Natural killer cell (primary cell): ENCODE measurements around the gene CHD2. TPM values are rescaled to one million over a fixed set of nuclear protein-coding genes. Genes with fewer than 3 reads are reported as not detected.

ENCODE experiments used
- ATAC-seq, 3 donors: fragments of 150-1000 bp in 2 of 3; fragments of 200-7000 bp in 1 of 3; cut with Tn5 transposase; 1 replicate in 1 of 3; 2 replicates in 2 of 3; pipeline ENCODE4 v1.10.0; 2021; ENCODE audit warnings: mild to moderate bottlenecking in 2 of 3, moderate library complexity in 2 of 3
- DNase-seq, 2 donors: peaks; one replicate each; pipeline versions ENCODE4 v3.0.0 to v3.0.0-alpha.2; 2013 to 2021; ENCODE audit warnings: mixed read lengths in 1 of 2
- H3K27ac ChIP-seq: one replicate; pipeline ENCODE4 v1.5.1; 2013; ENCODE audit warnings: mild to moderate bottlenecking, low read length
- H3K27me3 ChIP-seq: one replicate; pipeline ENCODE4 v1.6.1; 2013; ENCODE audit warnings: low read length; ENCODE audit not compliant: control insufficient read depth, insufficient read depth
- H3K36me3 ChIP-seq: one replicate; pipeline ENCODE4 v1.6.1; 2013; ENCODE audit warnings: low read length; ENCODE audit not compliant: control insufficient read depth, insufficient read depth
- H3K4me1 ChIP-seq: one replicate; pipeline ENCODE4 v1.6.1; 2013; ENCODE audit warnings: low read length; ENCODE audit not compliant: control insufficient read depth, insufficient read depth
- H3K4me3 ChIP-seq: one replicate; pipeline ENCODE4 v1.5.1; 2013; ENCODE audit warnings: low read length
- H3K9me3 ChIP-seq: one replicate; pipeline ENCODE4 v1.6.1; 2013; ENCODE audit warnings: low read length; ENCODE audit not compliant: control insufficient read depth, insufficient read depth
- H3K27ac Mint-ChIP-seq, 2 donors: one replicate each; pipeline ENCODE4 v1.8.0; 2022; ENCODE audit warnings: mild to moderate bottlenecking in 2 of 2, mixed read lengths in 2 of 2, moderate library complexity in 1 of 2
- H3K27me3 Mint-ChIP-seq, 2 donors: one replicate each; pipeline ENCODE4 v1.8.0; 2022; ENCODE audit warnings: low read depth in 2 of 2, mixed read lengths in 2 of 2
- H3K36me3 Mint-ChIP-seq: one replicate; pipeline ENCODE4 v1.8.0; 2022; ENCODE audit warnings: mixed read lengths
- H3K4me1 Mint-ChIP-seq, 2 donors: one replicate each; pipeline ENCODE4 v1.8.0; 2022; ENCODE audit warnings: mixed read lengths in 2 of 2
- H3K4me3 Mint-ChIP-seq: one replicate; pipeline ENCODE4 v1.8.0; 2022; ENCODE audit warnings: mild to moderate bottlenecking, moderate library complexity, mixed read lengths
- H3K9me3 Mint-ChIP-seq, 2 donors: one replicate each; pipeline ENCODE4 v1.8.0; 2022; ENCODE audit warnings: mixed read lengths in 2 of 2
- CTCF ChIP-seq: fragments of 200-600 bp; IDR thresholded peaks from one replicate; pipeline ENCODE4 v1.8.0; 2022; ENCODE audit warnings: antibody characterized with exemption
- WGBS: methylation state at CpG from one replicate; pipeline ENCODE4 v1.1.7; 2013; ENCODE audit warnings: missing lambda C conversion rate; ENCODE audit not compliant: insufficient coverage; 5-methylcytosine and 5-hydroxymethylcytosine counted together
- intact Hi-C: fragments of 100-400 bp; cut with micrococcal nuclease; formaldehyde crosslinking; loops from one replicate; pipeline ENCODE4 v1.14.2; 2022
- total RNA-seq, 4 donors: library from RNA; stranded (reverse); fragments of 120-200 nt in 1 of 4; gene quantifications; one replicate each; pipeline versions ENCODE4 v1.2.3 to v1.2.4, GENCODE V29; 2013 to 2022

The CHD2 gene
- total RNA-seq, 3 donors from 2014 or later (not counting 1 experiment from before 2014, with no cell fraction given): 418 to 449 (median 441) TPM

GRCh38 chr15:93042691-93043378 lies 142.7 kb downstream of the CHD2 start:
- Histone ChIP-seq H3K36me3 (no peaks in the 10 kb centered on the region), H3K27ac (no peak overlapping the region), H3K4me3 (no peak overlapping the region), H3K9me3 (peaks cover 7% of the 10 kb centered on the region), H3K4me1 (peaks cover 14% of the 10 kb centered on the region), H3K27me3 (no peaks in the 10 kb centered on the region)
- Mint-ChIP-seq H3K4me3 (no peak overlapping the region), H3K9me3 (peaks cover 5 to 6% of the 10 kb centered on the region in 2 donors), H3K27ac (no peak overlapping the region), H3K27me3 (peaks cover 0 to 6% of the 10 kb centered on the region in 2 donors), H3K4me1 (peaks cover 19 to 22% of the 10 kb centered on the region in 2 donors), H3K36me3 (peaks cover 8% of the 10 kb centered on the region)
- no peak for TF ChIP-seq CTCF
- WGBS: 91% methylated on average over 18 of the region's 18 CpGs
- ATAC-seq (no peak), DNase-seq (no peak)
- intact Hi-C loops: no loop called here

- intact Hi-C loops: no loop called here
- Mint-ChIP-seq H3K27me3 (peaks cover 0 to 9% of the 10 kb centered on the region in 2 donors), H3K27ac (peak overlapping the region in 1 of 2 donors; percentile 20), H3K4me1 (peaks cover 27 to 30% of the 10 kb centered on the region in 2 donors), H3K9me3 (peaks cover 5 to 6% of the 10 kb centered on the region in 2 donors), H3K36me3 (peaks cover 8% of the 10 kb centered on the region), H3K4me3 (no peak overlapping the region)
- no peaks in the 10 kb centered on the region for H3K36me3 ChIP-seq
- ATAC-seq: no peak
- WGBS: 68% methylated on average over 12 of the region's 12 CpGs
- TF ChIP-seq CTCF: no peak
- H3K4me1 ChIP-seq: peaks cover 24% of the 10 kb centered on the region
- H3K27ac ChIP-seq: no peak overlapping the region
- no peak for DNase-seq
- H3K4me3 ChIP-seq: no peak overlapping the region
- peaks cover 7% of the 10 kb centered on the region for H3K9me3 ChIP-seq
- H3K27me3 ChIP-seq: no peaks in the 10 kb centered on the region
Observed at GRCh38 chr15:93043621-93044300, 143.6 kb downstream of the CHD2 start.

GRCh38 chr15:93044301-93045190 lies 144.4 kb downstream of the CHD2 start:
- 91% methylated on average over 45 of the region's 46 CpGs for WGBS
- peaks cover 7% of the 10 kb centered on the region for H3K9me3 ChIP-seq
- Mint-ChIP-seq H3K36me3 (peaks cover 8% of the 10 kb centered on the region), H3K9me3 (peaks cover 5 to 6% of the 10 kb centered on the region in 2 donors), H3K4me3 (no peak overlapping the region), H3K27ac (peak overlapping the region in 1 of 2 donors; percentile 20), H3K27me3 (peaks cover 0 to 9% of the 10 kb centered on the region in 2 donors), H3K4me1 (peaks cover 35 to 38% of the 10 kb centered on the region in 2 donors)
- H3K27ac ChIP-seq: no peak overlapping the region
- H3K4me1 ChIP-seq: peaks cover 31% of the 10 kb centered on the region
- no peak for ATAC-seq
- TF ChIP-seq CTCF: no peak
- no peaks in the 10 kb centered on the region for H3K27me3 ChIP-seq
- intact Hi-C loops: no loop called here
- DNase-seq: no peak
- H3K36me3 ChIP-seq: no peaks in the 10 kb centered on the region
- no peak overlapping the region for H3K4me3 ChIP-seq
